A549 treated with ZK216348 at 1 μM for 4 hours (cell line): ENCODE results near the gene TXN2. TPM values are rescaled to one million over a fixed set of nuclear protein-coding genes. Genes with fewer than 3 reads are reported as not detected.

Source experiments
- total RNA-seq: library from RNA; stranded (reverse); fragments of 200-300 nt; extraction: Qiagen RNA extraction; gene quantifications from 5 replicates; pipeline ENCODE4 v1.2.3, GENCODE V29; 2022; ENCODE audit warnings: low read depth

The TXN2 gene
- total RNA-seq: 54.7 to 71.9 TPM (median 69.5 TPM) in 5 replicates

DNA sequence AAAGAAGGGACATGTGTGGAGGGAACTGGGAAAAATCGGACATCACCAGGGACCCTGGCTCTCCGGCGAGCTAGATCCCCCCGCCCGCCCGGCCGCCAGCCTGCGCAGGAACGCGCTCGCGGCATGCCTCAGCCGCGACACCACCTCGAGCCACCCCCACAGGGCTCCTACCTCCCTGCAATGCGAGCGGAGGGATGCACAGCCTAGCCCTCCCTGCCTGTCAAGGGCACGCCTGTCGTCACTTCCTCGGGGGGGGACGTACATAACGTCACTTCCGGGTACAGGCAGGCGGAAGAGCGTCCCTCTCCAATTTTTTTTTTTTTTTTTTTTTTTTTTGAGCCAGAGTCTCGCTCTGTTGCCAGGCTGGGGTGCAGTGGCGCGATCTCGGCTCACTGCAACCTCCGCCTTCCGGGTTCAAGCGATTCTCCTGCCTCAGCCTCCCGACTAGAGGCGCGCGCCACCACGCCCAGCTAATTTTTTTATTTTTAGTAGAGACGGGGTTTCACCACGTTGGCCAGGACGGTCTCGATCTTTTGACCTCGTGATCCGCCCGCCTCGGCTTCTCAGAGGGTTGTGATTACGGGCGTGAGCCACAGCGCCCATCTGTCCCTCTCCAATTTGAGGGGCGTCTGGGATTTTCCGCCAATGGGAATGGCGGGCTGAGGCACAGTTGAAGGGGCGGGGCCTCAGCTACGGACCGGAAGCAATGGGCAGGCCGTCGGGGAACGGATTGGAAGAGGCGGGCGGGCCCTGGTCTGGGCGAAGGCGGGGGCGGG lies at the start of gene TXN2:
Gene TXN2 (minus strand): TSS at position 248 of the 776 bp plus-strand sequence. CDS start 803 bp downstream, outside the sequence.

GRCh38 chr22:36528795-36529751 lies 47.6 kb upstream of the TXN2 start, which contains the start of gene EIF3D:
Gene EIF3D, minus strand, starts transcription at chr22:36529166. Its CDS starts 3,045 bp downstream, at chr22:36526121.

GRCh38 chr22:36506637-36507517 lies 25.4 kb upstream of the TXN2 start, which contains the start of gene FOXRED2:
Gene FOXRED2, minus strand, starts transcription at chr22:36507040. Its CDS starts 618 bp downstream, at chr22:36506422.

Other genes with a start within 250 kb of the TXN2 start
- gene APOL2, start 242.1 kb downstream of the TXN2 start, total RNA-seq: 43.6 to 65.9 TPM (median 46.2 TPM) in 5 replicates
- gene APOL1, start 228.5 kb downstream of the TXN2 start, total RNA-seq: 12.6 to 15.9 TPM (median 13.4 TPM) in 5 replicates
- gene MYH9, start 93.7 kb downstream of the TXN2 start, total RNA-seq: 139 to 200 TPM (median 173 TPM) in 5 replicates
- gene FOXRED2, start 25.4 kb upstream of the TXN2 start, total RNA-seq: 10.7 to 17.9 TPM (median 16.3 TPM) in 5 replicates
- 155 to 176 TPM (median 167 TPM) in 5 replicates for gene EIF3D, start 47.5 kb upstream of the TXN2 start, total RNA-seq
- gene CACNG2, start 222.1 kb upstream of the TXN2 start, total RNA-seq: not detected in 5 replicates